Smooth muscle cell (in vitro differentiated cells): Measurements from ENCODE around the gene GPR42. TPM values are rescaled to one million over a fixed set of nuclear protein-coding genes. Genes with fewer than 3 reads are reported as not detected.

Experiments
- DNase-seq: peaks from one replicate; lab custom pipeline; 2025; ENCODE audit not compliant: unreplicated experiment; lab: John Stamatoyannopoulos, UW
- H2AFZ ChIP-seq: fragments of 200-600 bp; sonication (generic); 2 replicates; pipeline ENCODE4 v1.6.0; 2016; ENCODE audit warnings: antibody characterized with exemption, low read depth, mild to moderate bottlenecking
- H3F3A ChIP-seq: fragments of 200-600 bp; sonication (generic); 2 replicates; pipeline ENCODE4 v1.6.0; 2017; ENCODE audit warnings: antibody characterized with exemption, low read depth
- H3K27ac ChIP-seq: fragments of 200-600 bp; sonication (generic); 2 replicates; pipeline ENCODE4 v1.5.1; 2016; ENCODE audit warnings: low read depth, mild to moderate bottlenecking
- H3K27me3 ChIP-seq: fragments of 200-600 bp; sonication (generic); 2 replicates; pipeline ENCODE4 v1.6.1; 2016; ENCODE audit warnings: low read depth, mild to moderate bottlenecking
- H3K36me3 ChIP-seq: fragments of 200-600 bp; sonication (generic); 2 replicates; pipeline ENCODE4 v1.5.1; 2016; ENCODE audit warnings: low read depth
- H3K4me1 ChIP-seq: fragments of 200-600 bp; sonication (generic); 2 replicates; pipeline ENCODE4 v1.5.1; 2016; ENCODE audit warnings: low read depth
- H3K4me2 ChIP-seq: fragments of 200-600 bp; sonication (generic); 2 replicates; pipeline ENCODE4 v1.6.0; 2016; ENCODE audit warnings: mild to moderate bottlenecking
- H3K4me3 ChIP-seq: fragments of 200-600 bp; sonication (generic); 2 replicates; pipeline ENCODE4 v1.5.1; 2016; ENCODE audit warnings: mild to moderate bottlenecking
- H3K79me2 ChIP-seq: fragments of 200-600 bp; sonication (generic); 2 replicates; pipeline ENCODE4 v1.6.0; 2016; ENCODE audit warnings: low read depth, mild to moderate bottlenecking
- H3K9ac ChIP-seq: fragments of 200-600 bp; sonication (generic); 2 replicates; pipeline ENCODE4 v1.6.0; 2016; ENCODE audit warnings: low read depth
- H3K9me3 ChIP-seq: fragments of 200-600 bp; sonication (generic); replicated peaks from 2 replicates; pipeline ENCODE4 v1.5.1; 2016; ENCODE audit warnings: low read depth
- H4K20me1 ChIP-seq: fragments of 200-600 bp; sonication (generic); 2 replicates; pipeline ENCODE4 v1.6.0; 2016; ENCODE audit warnings: low read depth
- CTCF ChIP-seq: fragments of 200-600 bp; sonication (generic); IDR thresholded peaks from 2 replicates; pipeline ENCODE4 v1.5.1; 2017; ENCODE audit warnings: borderline replicate concordance, mild to moderate bottlenecking, antibody characterized with exemption; ENCODE audit not compliant: insufficient read depth, poor library complexity, severe bottlenecking
- WGBS: methylation state at CpG from one replicate; pipeline ENCODE4 v1.1.7; 2016; ENCODE audit warnings: low lambda C conversion rate; 5-methylcytosine and 5-hydroxymethylcytosine counted together
- microRNA-seq: library from miRNA; unstranded; fragments of <30 nt; microRNA quantifications from one replicate; pipeline ENCODE4, GENCODE V29; 2016; ENCODE audit warnings: borderline number of aligned reads
- polyA plus RNA-seq: library from polyadenylated mRNA; unstranded; fragments of >200 nt; fragmentation: Nextera tagmentation; extraction: Ambion mirVana; gene quantifications from 2 replicates; pipeline ENCODE4 v1.2.1, GENCODE V29; 2016
- small RNA-seq: library from RNA; depleted of rRNA; stranded (forward); fragments of <200 nt; gene quantifications from one replicate; pipeline ENCODE3, GENCODE V24; 2014
- total RNA-seq: library from RNA; depleted of rRNA; stranded (reverse); fragments of >200 nt; gene quantifications from 2 replicates; pipeline ENCODE4 v1.2.3, GENCODE V29; 2014

Gene GPR42
- total and polyA plus RNA-seq, 2 experiments from 2014 or later, result not detected

- Histone ChIP-seq H3K36me3 (no peaks in the 10 kb centered on the region), H3K79me2 (no peaks in the 10 kb centered on the region), H3K27me3 (peaks cover 18% of the 10 kb centered on the region), H3K9ac (no peak overlapping the region), H2AFZ (no peak overlapping the region), H3K4me2 (no peak overlapping the region), H3K4me1 (no peaks in the 10 kb centered on the region), H3K4me3 (no peak overlapping the region), H4K20me1 (no peaks in the 10 kb centered on the region), H3K9me3 (no peaks in the 10 kb centered on the region), H3K27ac (no peak overlapping the region), H3F3A (no peaks in the 10 kb centered on the region)
- no peak for DNase-seq
- 78% methylated on average over 3 of the region's 3 CpGs for WGBS
- TF ChIP-seq CTCF, result no peak
Measured at GRCh38 chr19:35419046-35419445, 48.2 kb downstream of the GPR42 start.

- no peaks in the 10 kb centered on the region for H4K20me1 ChIP-seq
- H3K9ac ChIP-seq, result no peak overlapping the region
- H2AFZ ChIP-seq, result no peak overlapping the region
- no peak overlapping the region for H3K4me3 ChIP-seq
- no peaks in the 10 kb centered on the region for H3K79me2 ChIP-seq
- H3K4me1 ChIP-seq, result no peaks in the 10 kb centered on the region
- peaks cover 18% of the 10 kb centered on the region for H3K27me3 ChIP-seq
- H3K36me3 ChIP-seq, result no peaks in the 10 kb centered on the region
- H3K9me3 ChIP-seq, result no peaks in the 10 kb centered on the region
- no peak overlapping the region for H3K27ac ChIP-seq
- no peaks in the 10 kb centered on the region for H3F3A ChIP-seq
- WGBS, result 90% methylated on average over 5 of the region's 5 CpGs
- no peak for TF ChIP-seq CTCF
- H3K4me2 ChIP-seq, result no peak overlapping the region
- no peak for DNase-seq
Measured at GRCh38 chr19:35419805-35420204, 48.9 kb downstream of the GPR42 start.

- Histone ChIP-seq H2AFZ (no peak overlapping the region), H3K27ac (no peak overlapping the region), H3K9me3 (no peaks in the 10 kb centered on the region), H3K4me3 (no peak overlapping the region), H3K9ac (no peak overlapping the region), H4K20me1 (no peaks in the 10 kb centered on the region), H3F3A (no peaks in the 10 kb centered on the region), H3K4me1 (no peaks in the 10 kb centered on the region), H3K79me2 (no peaks in the 10 kb centered on the region), H3K4me2 (no peak overlapping the region), H3K27me3 (peaks cover 11% of the 10 kb centered on the region), H3K36me3 (no peaks in the 10 kb centered on the region)
- WGBS, result 89% methylated on average over 11 of the region's 11 CpGs
- DNase-seq, result no peak
- no peak for TF ChIP-seq CTCF
Measured at GRCh38 chr19:35421362-35421761, 50.5 kb downstream of the GPR42 start.

Small RNA genes lying within 50 kb of the gene (microRNA-seq; reads per million reads assigned to microRNA genes)
- not detected for gene MIR5196

Small RNA genes lying within 50 kb of the gene (small RNA-seq; reads per million reads assigned to genes)
- gene RN7SL491P, result not detected

Other genes starting within 250 kb of the GPR42 start
- 0.22 TPM in 1 of 2 replicates, not detected in the other for gene LGI4, start 236.0 kb upstream of the GPR42 start, total RNA-seq
- gene LGI4, start 236.0 kb upstream of the GPR42 start, polyA plus RNA-seq, result 0.17 and 0.24 TPM in 2 replicates
- 3.2 and 3.5 TPM in 2 replicates for gene FXYD1, start 232.2 kb upstream of the GPR42 start, total RNA-seq
- gene FXYD1, start 232.2 kb upstream of the GPR42 start, polyA plus RNA-seq, result 2.7 and 3.0 TPM in 2 replicates
- gene FXYD7, start 227.8 kb upstream of the GPR42 start, total RNA-seq, result not detected in 2 replicates
- not detected in 2 replicates for gene FXYD7, start 227.8 kb upstream of the GPR42 start, polyA plus RNA-seq
- 89.3 and 133 TPM in 2 replicates for gene FXYD5, start 216.3 kb upstream of the GPR42 start, total RNA-seq
- gene FXYD5, start 216.3 kb upstream of the GPR42 start, polyA plus RNA-seq, result 205 and 246 TPM in 2 replicates
- gene FAM187B, start 142.3 kb upstream of the GPR42 start, total RNA-seq, result not detected in 2 replicates
- not detected in 2 replicates for gene FAM187B, start 142.3 kb upstream of the GPR42 start, polyA plus RNA-seq
- 11.3 and 14.0 TPM in 2 replicates for gene LSR, start 122.1 kb upstream of the GPR42 start, total RNA-seq
- 14.2 and 85.3 TPM in 2 replicates for gene LSR, start 122.1 kb upstream of the GPR42 start, polyA plus RNA-seq
- gene USF2, start 102.1 kb upstream of the GPR42 start, total RNA-seq, result 30.4 and 34.4 TPM in 2 replicates
- gene USF2, start 102.1 kb upstream of the GPR42 start, polyA plus RNA-seq, result 20.0 and 22.7 TPM in 2 replicates
- not detected in 2 replicates for gene HAMP, start 88.5 kb upstream of the GPR42 start, total RNA-seq
- gene HAMP, start 88.5 kb upstream of the GPR42 start, polyA plus RNA-seq, result not detected in 2 replicates
- gene MAG, start 78.9 kb upstream of the GPR42 start, total RNA-seq, result not detected in 2 replicates
- not detected in 2 replicates for gene MAG, start 78.9 kb upstream of the GPR42 start, polyA plus RNA-seq
- not detected in 2 replicates for gene CD22, start 41.9 kb upstream of the GPR42 start, total RNA-seq
- not detected in 2 replicates for gene CD22, start 41.9 kb upstream of the GPR42 start, polyA plus RNA-seq
- gene FFAR1, start 23.2 kb upstream of the GPR42 start, total RNA-seq, result not detected in 2 replicates
- not detected in 2 replicates for gene FFAR1, start 23.2 kb upstream of the GPR42 start, polyA plus RNA-seq
- not detected in 2 replicates for gene FFAR3, start 12.6 kb upstream of the GPR42 start, total RNA-seq
- not detected in 2 replicates for gene FFAR3, start 12.6 kb upstream of the GPR42 start, polyA plus RNA-seq
- gene FFAR2, start 77.2 kb downstream of the GPR42 start, total RNA-seq, result not detected in 2 replicates
- not detected in 2 replicates for gene FFAR2, start 77.2 kb downstream of the GPR42 start, polyA plus RNA-seq
- gene KRTDAP, start 119.4 kb downstream of the GPR42 start, total RNA-seq, result 203 and 298 TPM in 2 replicates
- 41.7 and 68.3 TPM in 2 replicates for gene KRTDAP, start 119.4 kb downstream of the GPR42 start, polyA plus RNA-seq
- gene DMKN, start 142.6 kb downstream of the GPR42 start, total RNA-seq, result 46.5 and 132 TPM in 2 replicates
- gene DMKN, start 142.6 kb downstream of the GPR42 start, polyA plus RNA-seq, result 31.2 and 75.4 TPM in 2 replicates
- 14.9 and 19.8 TPM in 2 replicates for gene SBSN, start 157.2 kb downstream of the GPR42 start, total RNA-seq
- 4.9 and 11.7 TPM in 2 replicates for gene SBSN, start 157.2 kb downstream of the GPR42 start, polyA plus RNA-seq
- gene GAPDHS, start 162.4 kb downstream of the GPR42 start, total RNA-seq, result not detected in 2 replicates
- 0.16 TPM in 1 of 2 replicates, not detected in the other for gene GAPDHS, start 162.4 kb downstream of the GPR42 start, polyA plus RNA-seq
- gene TMEM147, start 174.6 kb downstream of the GPR42 start, total RNA-seq, result 128 and 168 TPM in 2 replicates
- gene TMEM147, start 174.6 kb downstream of the GPR42 start, polyA plus RNA-seq, result 291 and 293 TPM in 2 replicates
- gene ATP4A, start 192.6 kb downstream of the GPR42 start, total RNA-seq, result not detected in 2 replicates
- not detected in 2 replicates for gene ATP4A, start 192.6 kb downstream of the GPR42 start, polyA plus RNA-seq
- gene PMIS2, start 215.1 kb downstream of the GPR42 start, total RNA-seq, result not detected in 2 replicates
- gene PMIS2, start 215.1 kb downstream of the GPR42 start, polyA plus RNA-seq, result not detected in 2 replicates
- gene HAUS5, start 241.7 kb downstream of the GPR42 start, total RNA-seq, result 6.3 and 6.4 TPM in 2 replicates
- gene HAUS5, start 241.7 kb downstream of the GPR42 start, polyA plus RNA-seq, result 14.0 and 15.8 TPM in 2 replicates